ENCODE data around the gene CTIF. TPM values are rescaled to one million over a fixed set of nuclear protein-coding genes. Genes with fewer than 3 reads are reported as not detected.

Gene CTIF
- polyA plus RNA-seq, 2 donors: 11.8 to 22.7 TPM

DNA sequence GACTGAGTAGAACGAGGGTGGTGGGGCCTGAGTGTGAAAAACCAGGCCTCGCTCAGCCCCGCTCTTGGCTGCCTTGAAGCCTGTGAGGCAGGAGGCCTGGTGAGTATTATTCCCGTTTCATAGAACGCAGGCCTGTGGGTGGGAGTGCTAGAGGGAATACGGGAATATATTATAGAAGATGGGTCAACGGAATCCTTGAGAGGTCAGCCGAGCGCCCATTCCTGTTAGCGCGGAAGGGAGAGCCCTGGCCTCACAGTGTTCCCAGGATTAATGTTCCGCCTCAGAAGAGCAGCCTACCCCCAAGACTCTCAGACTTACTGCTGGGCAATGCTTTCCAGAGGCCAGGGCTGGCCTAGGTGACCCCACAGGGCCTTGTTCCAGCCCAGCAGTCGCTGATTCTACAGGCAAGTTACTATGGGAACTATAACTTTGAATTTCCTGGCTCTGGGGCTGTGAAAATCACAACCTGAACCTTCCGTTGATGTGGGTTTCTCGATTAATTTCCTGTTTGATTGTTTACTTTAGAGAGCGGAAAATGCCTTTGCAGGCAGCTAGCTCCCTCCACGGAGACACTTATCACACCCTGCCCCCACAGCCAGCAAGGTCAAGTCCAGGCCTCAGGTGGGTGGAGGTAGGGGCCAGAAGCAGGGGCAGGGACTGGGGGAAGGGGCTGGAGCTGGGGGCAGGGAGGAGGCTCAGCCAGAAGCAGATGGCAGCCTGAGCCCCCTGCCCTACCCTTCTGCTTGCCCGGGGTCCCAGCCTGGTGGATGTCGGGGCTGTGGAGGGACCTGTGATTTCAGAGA is 303.6 kb downstream of the CTIF start:
- Histone ChIP-seq H3K36me3 (ENCODE audit: control insufficient read depth in 2 of 2, insufficient read depth in 2 of 2, low read length in 1 of 2) (no peaks in the 10 kb centered on the region), H3K9me3 (ENCODE audit: control insufficient read depth in 2 of 2, insufficient read depth in 1 of 2, low read depth in 1 of 2, low read length in 1 of 2) (no peaks in the 10 kb centered on the region), H3K4me3 (ENCODE audit: low read depth in 1 of 2, low read length in 2 of 2) (no peak overlapping the region), H3K27ac (ENCODE audit: low read depth in 2 of 2, low read length in 1 of 2) (peak overlapping the region; percentile 62 to 67), H3K27me3 (ENCODE audit: control insufficient read depth in 1 of 2, insufficient read depth in 2 of 2, low read length in 2 of 2) (no peaks in the 10 kb centered on the region), H3K4me1 (ENCODE audit: control insufficient read depth in 2 of 2, insufficient read depth in 2 of 2, low read length in 1 of 2) (peaks cover 6 to 8% of the 10 kb centered on the region in 2 donors)
- WGBS, 2 donors: 69 to 79% methylated on average over 19 of the region's 19 CpGs

DNA sequence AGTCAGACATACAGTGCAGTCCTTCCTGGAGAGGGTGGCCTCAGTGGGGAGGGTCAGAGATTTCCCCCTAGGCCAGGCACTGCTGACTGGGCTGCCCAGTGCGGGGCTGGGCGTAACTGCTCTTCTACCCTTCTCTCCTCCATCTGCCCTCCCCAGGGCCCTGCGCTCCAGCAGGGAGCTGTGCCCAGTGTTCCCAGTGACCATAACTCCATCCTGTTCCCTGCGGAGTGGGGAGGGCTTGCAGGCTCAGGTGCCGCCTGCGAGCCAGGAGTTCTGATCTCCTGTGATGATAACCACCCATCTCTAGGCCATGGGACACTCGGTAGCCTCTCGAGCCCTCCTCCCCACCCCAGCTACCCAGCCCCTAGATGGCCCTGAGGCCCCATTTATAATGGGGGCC is 304.3 kb downstream of the CTIF start:
- Histone ChIP-seq H3K9me3 (ENCODE audit: control insufficient read depth in 2 of 2, insufficient read depth in 1 of 2, low read depth in 1 of 2, low read length in 1 of 2) (no peaks in the 10 kb centered on the region), H3K27ac (ENCODE audit: low read depth in 2 of 2, low read length in 1 of 2) (no peak overlapping the region), H3K4me1 (ENCODE audit: control insufficient read depth in 2 of 2, insufficient read depth in 2 of 2, low read length in 1 of 2) (peaks cover 10 to 14% of the 10 kb centered on the region in 2 donors), H3K36me3 (ENCODE audit: control insufficient read depth in 2 of 2, insufficient read depth in 2 of 2, low read length in 1 of 2) (no peaks in the 10 kb centered on the region), H3K27me3 (ENCODE audit: control insufficient read depth in 1 of 2, insufficient read depth in 2 of 2, low read length in 2 of 2) (no peaks in the 10 kb centered on the region), H3K4me3 (ENCODE audit: low read depth in 1 of 2, low read length in 2 of 2) (no peak overlapping the region)
- 86 to 94% methylated on average over 8 of the region's 8 CpGs for WGBS, 2 donors

DNA sequence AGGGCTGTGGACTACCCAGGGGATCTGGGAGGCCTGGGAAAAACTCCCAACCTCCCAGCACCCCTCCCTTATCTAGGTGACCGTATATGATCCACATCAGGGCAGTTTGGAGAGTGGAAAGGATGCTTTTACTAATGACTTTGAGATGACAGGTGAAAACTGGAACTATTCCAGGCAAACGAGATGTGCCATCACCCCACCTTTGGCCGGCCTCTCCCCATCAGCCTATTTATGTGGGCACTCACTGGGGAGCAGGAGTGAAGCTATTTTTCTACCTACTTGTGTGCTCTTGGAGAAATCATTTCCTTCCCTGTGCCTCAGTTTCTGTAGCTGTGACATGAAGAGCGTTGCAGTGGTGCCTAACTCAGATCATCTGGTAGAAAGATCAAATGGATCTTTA is 304.8 kb downstream of the CTIF start:
- WGBS, 2 donors: 79 to 92% methylated on average over 4 of the region's 4 CpGs
- no peak overlapping the region for H3K27ac ChIP-seq (ENCODE audit: low read depth in 2 of 2, low read length in 1 of 2)
- H3K4me1 ChIP-seq (ENCODE audit: control insufficient read depth in 2 of 2, insufficient read depth in 2 of 2, low read length in 1 of 2): peaks cover 13 to 19% of the 10 kb centered on the region in 2 donors

DNA sequence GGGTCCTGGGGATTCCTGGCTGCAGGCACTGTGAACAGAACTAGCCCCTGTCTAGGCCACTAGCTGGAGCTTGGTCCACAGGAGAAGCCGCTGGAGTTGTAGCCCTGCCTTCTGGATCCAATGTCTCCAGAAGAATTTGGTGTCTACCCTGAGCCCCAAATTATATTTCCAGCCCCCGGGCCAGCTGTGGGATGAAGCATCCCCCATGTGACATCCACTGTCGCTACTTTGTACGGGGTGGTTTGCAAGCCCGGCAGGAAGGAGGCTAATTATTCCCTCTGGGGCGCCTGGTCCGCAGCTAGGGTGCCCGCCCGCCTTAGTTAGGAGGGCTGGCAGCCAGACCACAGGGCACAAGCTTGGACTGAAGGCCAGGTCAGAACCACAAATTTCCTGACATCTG is 305.4 kb downstream of the CTIF start:
- Histone ChIP-seq H3K4me1 (ENCODE audit: control insufficient read depth in 2 of 2, insufficient read depth in 2 of 2, low read length in 1 of 2) (peaks cover 13 to 20% of the 10 kb centered on the region in 2 donors), H3K4me3 (ENCODE audit: low read depth in 1 of 2, low read length in 2 of 2) (no peak overlapping the region), H3K36me3 (ENCODE audit: control insufficient read depth in 2 of 2, insufficient read depth in 2 of 2, low read length in 1 of 2) (no peaks in the 10 kb centered on the region), H3K27me3 (ENCODE audit: control insufficient read depth in 1 of 2, insufficient read depth in 2 of 2, low read length in 2 of 2) (no peaks in the 10 kb centered on the region), H3K9me3 (ENCODE audit: control insufficient read depth in 2 of 2, insufficient read depth in 1 of 2, low read depth in 1 of 2, low read length in 1 of 2) (no peaks in the 10 kb centered on the region), H3K27ac (ENCODE audit: low read depth in 2 of 2, low read length in 1 of 2) (no peak overlapping the region)
- WGBS, 2 donors: 94 to 95% methylated on average over 9 of the region's 9 CpGs

More for the DNA sequence above, 304.8 kb downstream of the CTIF start:
- Histone ChIP-seq H3K9me3 (ENCODE audit: control insufficient read depth in 2 of 2, insufficient read depth in 1 of 2, low read depth in 1 of 2, low read length in 1 of 2) (no peaks in the 10 kb centered on the region), H3K27me3 (ENCODE audit: control insufficient read depth in 1 of 2, insufficient read depth in 2 of 2, low read length in 2 of 2) (no peaks in the 10 kb centered on the region), H3K36me3 (ENCODE audit: control insufficient read depth in 2 of 2, insufficient read depth in 2 of 2, low read length in 1 of 2) (no peaks in the 10 kb centered on the region), H3K4me3 (ENCODE audit: low read depth in 1 of 2, low read length in 2 of 2) (no peak overlapping the region)

DNA sequence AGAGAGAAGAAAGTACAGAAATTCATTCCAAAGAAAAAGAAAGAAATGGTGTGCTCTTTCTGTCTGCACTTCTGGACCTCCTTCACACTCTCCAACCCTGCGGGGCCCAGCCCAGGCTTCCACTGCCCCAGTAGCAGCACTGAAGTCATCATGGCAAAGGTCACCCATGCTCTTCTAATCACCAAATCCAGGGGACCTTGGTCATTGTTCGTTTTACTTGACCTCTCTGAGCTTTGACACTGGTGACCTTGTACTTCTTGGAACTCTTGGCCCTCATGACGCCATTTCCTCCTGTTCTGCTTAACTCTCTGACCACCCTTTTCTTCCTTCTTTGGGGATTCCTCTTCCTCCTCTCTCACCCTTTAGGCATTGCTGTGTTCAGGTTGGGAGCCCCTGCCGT is 306.3 kb downstream of the CTIF start:
- no peaks in the 10 kb centered on the region for H3K36me3 ChIP-seq (ENCODE audit: control insufficient read depth in 2 of 2, insufficient read depth in 2 of 2, low read length in 1 of 2)
- WGBS, 2 donors: 86% methylated on average over 4 of the region's 4 CpGs
- H3K4me3 ChIP-seq (ENCODE audit: low read depth in 1 of 2, low read length in 2 of 2): no peak overlapping the region
- H3K9me3 ChIP-seq (ENCODE audit: control insufficient read depth in 2 of 2, insufficient read depth in 1 of 2, low read depth in 1 of 2, low read length in 1 of 2): no peaks in the 10 kb centered on the region
- no peaks in the 10 kb centered on the region for H3K27me3 ChIP-seq (ENCODE audit: control insufficient read depth in 1 of 2, insufficient read depth in 2 of 2, low read length in 2 of 2)
- H3K27ac ChIP-seq (ENCODE audit: low read depth in 2 of 2, low read length in 1 of 2): no peak overlapping the region
- peaks cover 13 to 19% of the 10 kb centered on the region in 2 donors for H3K4me1 ChIP-seq (ENCODE audit: control insufficient read depth in 2 of 2, insufficient read depth in 2 of 2, low read length in 1 of 2)

DNA sequence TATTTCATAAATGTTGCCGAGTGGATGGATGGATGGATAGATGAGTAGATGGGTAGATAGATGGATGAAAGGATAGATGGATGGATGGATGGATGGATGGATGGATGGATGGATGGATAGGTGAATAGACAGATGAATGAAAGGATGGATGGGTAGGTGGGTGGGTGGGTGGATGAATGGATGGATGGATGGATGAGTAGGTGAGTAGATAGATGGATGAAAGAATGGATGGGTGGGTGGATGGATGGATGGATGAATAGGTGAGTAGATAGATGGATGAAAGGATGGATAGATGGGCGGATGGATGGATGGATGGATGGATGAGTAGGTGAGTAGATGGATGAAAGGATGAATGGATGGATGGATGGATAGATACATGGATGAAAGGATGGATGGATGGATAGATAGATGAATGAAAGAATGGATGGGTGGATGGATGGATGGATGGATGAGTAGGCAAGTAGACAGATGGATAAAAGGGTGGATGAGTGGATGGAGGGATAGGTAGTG is 307.6 kb downstream of the CTIF start:
- peaks cover 10 to 15% of the 10 kb centered on the region in 2 donors for H3K4me1 ChIP-seq (ENCODE audit: control insufficient read depth in 2 of 2, insufficient read depth in 2 of 2, low read length in 1 of 2)
- no peaks in the 10 kb centered on the region for H3K36me3 ChIP-seq (ENCODE audit: control insufficient read depth in 2 of 2, insufficient read depth in 2 of 2, low read length in 1 of 2)
- no peak overlapping the region for H3K4me3 ChIP-seq (ENCODE audit: low read depth in 1 of 2, low read length in 2 of 2)
- no peaks in the 10 kb centered on the region for H3K9me3 ChIP-seq (ENCODE audit: control insufficient read depth in 2 of 2, insufficient read depth in 1 of 2, low read depth in 1 of 2, low read length in 1 of 2)
- WGBS, 2 donors: 99 to 100% methylated on average over 2 of the region's 2 CpGs
- no peak overlapping the region for H3K27ac ChIP-seq (ENCODE audit: low read depth in 2 of 2, low read length in 1 of 2)
- no peaks in the 10 kb centered on the region for H3K27me3 ChIP-seq (ENCODE audit: control insufficient read depth in 1 of 2, insufficient read depth in 2 of 2, low read length in 2 of 2)

DNA sequence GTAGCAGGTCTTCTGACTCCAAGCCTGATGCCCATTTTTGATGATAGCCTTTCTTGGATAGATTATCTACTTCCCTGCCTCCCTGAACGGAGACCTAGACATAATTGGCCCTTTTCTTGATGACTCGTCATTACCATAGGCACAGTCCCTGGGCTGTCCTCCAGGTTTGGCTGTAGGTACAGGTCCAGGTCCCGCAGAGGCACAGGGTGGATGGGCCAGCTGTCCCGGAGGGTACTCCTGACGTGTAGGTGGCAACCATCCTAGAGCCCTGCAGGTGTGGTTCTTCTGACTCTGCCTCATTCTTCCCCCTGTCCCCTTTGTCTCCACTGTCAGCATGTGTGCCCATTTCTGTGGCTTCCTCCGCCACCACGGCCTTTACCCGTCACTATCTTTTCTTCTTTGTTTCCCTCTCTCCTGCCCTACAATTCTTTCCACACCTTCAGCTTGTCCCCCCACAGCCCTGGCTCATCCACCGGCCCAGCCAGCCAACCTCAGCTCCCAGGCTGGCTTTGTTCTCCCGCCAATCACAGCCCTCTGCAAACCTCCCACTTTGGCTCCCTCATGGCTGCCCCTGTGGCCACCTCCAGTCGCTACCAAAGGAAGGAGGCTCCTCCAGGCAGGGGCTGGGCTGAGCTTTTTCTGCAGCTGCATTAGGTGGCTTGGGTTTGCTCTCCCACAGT is 309.1 kb downstream of the CTIF start:
- WGBS, 2 donors: 47 to 54% methylated on average over 11 of the region's 11 CpGs
- Histone ChIP-seq H3K4me3 (ENCODE audit: low read depth in 1 of 2, low read length in 2 of 2) (no peak overlapping the region), H3K27me3 (ENCODE audit: control insufficient read depth in 1 of 2, insufficient read depth in 2 of 2, low read length in 2 of 2) (no peaks in the 10 kb centered on the region), H3K27ac (ENCODE audit: low read depth in 2 of 2, low read length in 1 of 2) (peak overlapping the region; percentile 9 to 36), H3K9me3 (ENCODE audit: control insufficient read depth in 2 of 2, insufficient read depth in 1 of 2, low read depth in 1 of 2, low read length in 1 of 2) (no peaks in the 10 kb centered on the region), H3K36me3 (ENCODE audit: control insufficient read depth in 2 of 2, insufficient read depth in 2 of 2, low read length in 1 of 2) (no peaks in the 10 kb centered on the region), H3K4me1 (ENCODE audit: control insufficient read depth in 2 of 2, insufficient read depth in 2 of 2, low read length in 1 of 2) (peaks cover 9 to 15% of the 10 kb centered on the region in 2 donors)

DNA sequence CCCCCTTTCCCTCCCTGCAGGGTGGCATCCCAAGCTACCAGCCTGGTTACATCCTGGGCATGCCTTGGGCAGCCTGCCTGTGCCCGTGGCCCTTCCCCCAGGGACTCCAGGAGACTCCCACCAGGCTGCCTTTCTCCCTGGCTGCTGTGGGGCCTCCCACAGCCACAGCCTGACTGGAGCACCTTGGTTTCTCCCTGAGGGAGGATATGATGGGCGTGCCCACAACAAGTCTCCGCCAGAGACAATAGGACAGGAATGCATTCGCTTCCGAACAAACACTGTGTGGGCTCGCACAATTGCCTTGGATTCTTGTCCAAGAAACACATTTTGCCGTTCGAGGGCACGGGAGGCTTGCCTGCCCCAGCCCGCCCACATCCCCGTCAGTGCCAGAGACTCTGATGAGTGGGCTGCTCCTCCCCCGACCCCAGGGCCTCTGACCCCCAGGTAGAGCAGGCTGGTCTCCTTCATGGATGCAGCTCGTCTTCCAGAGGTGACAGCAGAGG is 309.9 kb downstream of the CTIF start:
- Histone ChIP-seq H3K4me1 (ENCODE audit: control insufficient read depth in 2 of 2, insufficient read depth in 2 of 2, low read length in 1 of 2) (peaks cover 7 to 15% of the 10 kb centered on the region in 2 donors), H3K27me3 (ENCODE audit: control insufficient read depth in 1 of 2, insufficient read depth in 2 of 2, low read length in 2 of 2) (no peaks in the 10 kb centered on the region), H3K9me3 (ENCODE audit: control insufficient read depth in 2 of 2, insufficient read depth in 1 of 2, low read depth in 1 of 2, low read length in 1 of 2) (no peaks in the 10 kb centered on the region), H3K27ac (ENCODE audit: low read depth in 2 of 2, low read length in 1 of 2) (peak overlapping the region; percentile 36 to 56), H3K4me3 (ENCODE audit: low read depth in 1 of 2, low read length in 2 of 2) (no peak overlapping the region), H3K36me3 (ENCODE audit: control insufficient read depth in 2 of 2, insufficient read depth in 2 of 2, low read length in 1 of 2) (no peaks in the 10 kb centered on the region)
- WGBS, 2 donors: 46 to 67% methylated on average over 13 of the region's 13 CpGs

DNA sequence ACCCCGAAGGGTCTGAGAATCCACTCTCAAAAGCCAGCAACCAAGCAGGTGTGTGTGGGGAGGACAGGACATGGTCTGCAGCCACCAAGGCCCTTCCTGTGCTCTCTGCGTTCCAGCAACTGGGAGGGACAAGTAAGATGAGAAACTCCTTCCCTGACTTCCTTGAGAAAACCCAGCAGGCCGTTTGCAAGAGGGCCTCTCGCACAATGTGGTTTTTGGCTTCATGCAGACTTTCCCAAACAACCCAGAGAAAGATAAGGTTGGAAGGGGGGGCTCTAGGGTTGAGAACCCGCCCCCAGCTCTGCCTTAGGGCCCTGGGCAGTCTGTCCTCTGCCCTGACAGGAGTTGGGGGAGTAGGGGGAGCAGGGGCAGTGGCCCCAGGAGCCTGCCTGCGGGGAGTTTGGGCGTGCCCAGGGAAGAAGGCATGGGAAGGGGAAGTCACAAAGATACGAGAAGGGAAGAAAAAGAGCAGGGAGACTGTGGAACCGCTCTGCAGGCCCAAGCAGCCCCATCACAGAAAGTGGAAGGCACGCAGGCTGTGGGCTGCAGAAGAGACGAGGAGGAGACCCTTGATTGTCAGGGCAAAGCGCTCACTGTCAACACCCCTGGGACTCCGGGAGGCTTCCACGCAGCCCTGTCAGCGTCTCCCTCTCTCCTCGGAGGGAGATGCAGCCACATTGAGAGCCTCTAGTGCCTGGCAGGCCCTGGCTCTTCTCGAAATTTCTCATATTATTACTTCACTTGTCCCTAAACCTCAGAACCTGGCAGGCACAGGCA is 312.2 kb downstream of the CTIF start:
- WGBS, 2 donors: 60 to 73% methylated on average over 16 to 17 of the region's 17 CpGs
- Histone ChIP-seq H3K27me3 (ENCODE audit: control insufficient read depth in 1 of 2, insufficient read depth in 2 of 2, low read length in 2 of 2) (no peaks in the 10 kb centered on the region), H3K27ac (ENCODE audit: low read depth in 2 of 2, low read length in 1 of 2) (no peak overlapping the region)

More for the DNA sequence above, 312.2 kb downstream of the CTIF start:
- H3K4me3 ChIP-seq (ENCODE audit: low read depth in 1 of 2, low read length in 2 of 2): no peak overlapping the region
- no peaks in the 10 kb centered on the region for H3K9me3 ChIP-seq (ENCODE audit: control insufficient read depth in 2 of 2, insufficient read depth in 1 of 2, low read depth in 1 of 2, low read length in 1 of 2)
- H3K4me1 ChIP-seq (ENCODE audit: control insufficient read depth in 2 of 2, insufficient read depth in 2 of 2, low read length in 1 of 2): peaks cover 7 to 12% of the 10 kb centered on the region in 2 donors
- no peaks in the 10 kb centered on the region for H3K36me3 ChIP-seq (ENCODE audit: control insufficient read depth in 2 of 2, insufficient read depth in 2 of 2, low read length in 1 of 2)
